Trophoblast cell (in vitro differentiated cells and primary cell): ENCODE results near the gene TMEM45B.
A peak's percentile ranks its signal among the peaks of the same experiment; 100 is the strongest.
"Not testable (repeated sequence)": the region's sequence is repeated elsewhere in the genome, so short reads cannot be mapped to it uniquely, and the experiment has no call there.

Experiments
- DNase-seq, 2 donors: peaks; one replicate each; pipeline ENCODE4 v3.0.0-alpha.2; 2016
- H2AFZ ChIP-seq: 2 replicates; pipeline ENCODE4 v1.6.1; 2013; ENCODE audit warnings: low read length, moderate library complexity, mild to moderate bottlenecking; ENCODE audit not compliant: insufficient read depth, poor library complexity
- H2AK5ac ChIP-seq: 2 replicates; pipeline ENCODE4 v1.6.1; 2013; ENCODE audit warnings: mild to moderate bottlenecking, low read length
- H2BK120ac ChIP-seq: 2 replicates; pipeline ENCODE4 v1.6.1; 2013; ENCODE audit warnings: low read length, mild to moderate bottlenecking, moderate library complexity; ENCODE audit not compliant: insufficient read depth, poor library complexity
- H2BK12ac ChIP-seq: 2 replicates; pipeline ENCODE4 v1.6.1; 2013; ENCODE audit warnings: mild to moderate bottlenecking, low read length, moderate library complexity
- H2BK5ac ChIP-seq: 2 replicates; pipeline ENCODE4 v1.6.1; 2013; ENCODE audit warnings: low read length, low read depth, moderate library complexity, mild to moderate bottlenecking; ENCODE audit not compliant: poor library complexity
- H3K14ac ChIP-seq: 2 replicates; pipeline ENCODE4 v1.6.1; 2013; ENCODE audit warnings: mild to moderate bottlenecking, low read length
- H3K18ac ChIP-seq: 2 replicates; pipeline ENCODE4 v1.6.1; 2013; ENCODE audit warnings: mild to moderate bottlenecking, low read length
- H3K23ac ChIP-seq: 2 replicates; pipeline ENCODE4 v1.6.1; 2013; ENCODE audit warnings: low read length
- H3K27ac ChIP-seq: 2 replicates; pipeline ENCODE4 v1.5.1; 2013; ENCODE audit warnings: low read depth, mild to moderate bottlenecking, inconsistent platforms, low read length, moderate library complexity
- H3K27me3 ChIP-seq: 2 replicates; pipeline ENCODE4 v1.6.1; 2013; ENCODE audit warnings: inconsistent platforms, mild to moderate bottlenecking, low read length, moderate library complexity; ENCODE audit not compliant: insufficient read depth
- H3K36me3 ChIP-seq, 2 experiments: 1 replicate in 1 of 2; 2 replicates in 1 of 2; pipeline ENCODE4 v1.6.1; 2013; ENCODE audit warnings: low read length in 2 of 2, mild to moderate bottlenecking in 2 of 2, moderate library complexity in 1 of 2; ENCODE audit not compliant: insufficient read depth in 2 of 2, control insufficient read depth in 1 of 2
- H3K4ac ChIP-seq: 2 replicates; pipeline ENCODE4 v1.6.1; 2013; ENCODE audit warnings: low read depth, mild to moderate bottlenecking, low read length, moderate library complexity
- H3K4me1 ChIP-seq, 2 experiments: 1 replicate in 1 of 2; 2 replicates in 1 of 2; pipeline ENCODE4 v1.6.1; 2013; ENCODE audit warnings: low read length in 2 of 2, mild to moderate bottlenecking in 2 of 2, moderate library complexity in 1 of 2; ENCODE audit not compliant: insufficient read depth in 2 of 2, control insufficient read depth in 1 of 2
- H3K4me2 ChIP-seq: 2 replicates; pipeline ENCODE4 v1.6.1; 2013; ENCODE audit warnings: inconsistent platforms, mild to moderate bottlenecking, low read length, moderate library complexity
- H3K4me3 ChIP-seq: 2 replicates; pipeline ENCODE4 v1.5.1; 2013; ENCODE audit warnings: mild to moderate bottlenecking, low read depth, low read length, inconsistent platforms
- H3K79me1 ChIP-seq: one replicate; pipeline ENCODE4 v1.6.1; 2013; ENCODE audit warnings: low read length
- H3K79me2 ChIP-seq: 2 replicates; pipeline ENCODE4 v1.6.1; 2013; ENCODE audit warnings: low read length, mild to moderate bottlenecking; ENCODE audit not compliant: control insufficient read depth, insufficient read depth, poor library complexity
- H3K9ac ChIP-seq: 2 replicates; pipeline ENCODE4 v1.6.1; 2013; ENCODE audit warnings: mild to moderate bottlenecking, low read length
- H3K9me3 ChIP-seq: 2 replicates; pipeline ENCODE4 v1.6.1; 2013; ENCODE audit warnings: low read depth, mild to moderate bottlenecking, control low read depth, inconsistent platforms, low read length; ENCODE audit not compliant: insufficient read depth
- H4K12ac ChIP-seq: 2 replicates; pipeline ENCODE4 v1.6.1; 2013; ENCODE audit warnings: low read depth, mild to moderate bottlenecking, low read length, moderate library complexity
- H4K8ac ChIP-seq: 2 replicates; pipeline ENCODE4 v1.6.1; 2013; ENCODE audit warnings: low read depth, mild to moderate bottlenecking, low read length, moderate library complexity
- H4K91ac ChIP-seq: one replicate; pipeline ENCODE4 v1.6.1; 2013; ENCODE audit warnings: low read depth, mild to moderate bottlenecking, low read length, moderate library complexity
- WGBS: extraction: QIAGEN DNeasy Blood & Tissue Kit; methylation state at CpG from one replicate; pipeline ENCODE4 v1.1.7; 2013; ENCODE audit warnings: missing lambda C conversion rate; ENCODE audit not compliant: insufficient read length, insufficient coverage; ENCODE audit errors: extremely low coverage; 5-methylcytosine and 5-hydroxymethylcytosine counted together

Gene TMEM45B

DNA sequence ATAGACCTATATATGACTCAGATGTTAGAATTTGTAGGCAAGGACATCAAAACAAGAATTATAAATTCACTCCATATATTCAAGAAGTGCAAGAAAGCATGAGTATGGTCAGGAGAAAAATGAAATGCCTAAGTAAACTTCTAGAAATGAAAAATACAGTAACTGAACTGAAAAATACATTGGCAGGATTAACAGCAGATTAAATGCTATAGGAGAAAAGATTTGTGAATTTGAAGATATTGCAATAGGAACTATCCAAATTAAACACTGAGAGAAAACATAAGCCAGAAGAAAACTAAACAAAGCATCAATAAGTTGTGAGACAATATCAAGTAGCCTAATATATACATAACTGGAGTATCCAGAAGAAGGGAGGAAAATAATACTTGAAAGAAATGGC, 46.6 kb upstream of the TMEM45B start:
- no peak overlapping the region for H2AFZ ChIP-seq
- H2BK12ac ChIP-seq: no peak overlapping the region
- H3K23ac ChIP-seq: no peak overlapping the region
- no peak overlapping the region for H2BK120ac ChIP-seq
- no peak overlapping the region for H3K14ac ChIP-seq
- H3K79me2 ChIP-seq: no peaks in the 10 kb centered on the region
- DNase-seq: no peak
- H3K4ac ChIP-seq: no peak overlapping the region
- no peak overlapping the region for H2BK5ac ChIP-seq
- H3K9ac ChIP-seq: no peak overlapping the region
- H3K9me3 ChIP-seq: no peaks in the 10 kb centered on the region
- H4K8ac ChIP-seq: no peak overlapping the region
- no peak overlapping the region for H3K18ac ChIP-seq
- H3K4me1 ChIP-seq: peaks cover 1 to 2% of the 10 kb centered on the region in 2 experiments
- H3K79me1 ChIP-seq: no peaks in the 10 kb centered on the region
- no peak overlapping the region for H4K91ac ChIP-seq
- no peaks in the 10 kb centered on the region for H3K27me3 ChIP-seq
- no peak overlapping the region for H3K27ac ChIP-seq
- H2AK5ac ChIP-seq: no peak overlapping the region
- H3K4me3 ChIP-seq: no peak overlapping the region
- no peak overlapping the region for H3K4me2 ChIP-seq
- H3K36me3 ChIP-seq: no peaks in the 10 kb centered on the region
- no peak overlapping the region for H4K12ac ChIP-seq

- Histone ChIP-seq H2BK12ac (no peak overlapping the region), H3K36me3 (no peaks in the 10 kb centered on the region), H3K79me1 (no peaks in the 10 kb centered on the region), H4K8ac (no peak overlapping the region), H3K14ac (no peak overlapping the region), H4K12ac (no peak overlapping the region), H3K4me1 (no peaks in the 10 kb centered on the region), H2AK5ac (no peak overlapping the region), H2AFZ (no peak overlapping the region), H4K91ac (no peak overlapping the region), H3K27ac (no peak overlapping the region), H3K79me2 (no peaks in the 10 kb centered on the region), H3K4ac (no peak overlapping the region), H3K27me3 (no peaks in the 10 kb centered on the region), H3K18ac (no peak overlapping the region), H3K9ac (no peak overlapping the region), H3K4me3 (no peak overlapping the region), H2BK5ac (no peak overlapping the region), H3K4me2 (no peak overlapping the region), H3K9me3 (no peaks in the 10 kb centered on the region), H2BK120ac (no peak overlapping the region), H3K23ac (no peak overlapping the region)
- WGBS: no CpG with 5 or more reads among the region's 1 CpG
- DNase-seq: no peak
Measured at GRCh38 chr11:129770993-129771392, 44.7 kb upstream of the TMEM45B start.

DNA sequence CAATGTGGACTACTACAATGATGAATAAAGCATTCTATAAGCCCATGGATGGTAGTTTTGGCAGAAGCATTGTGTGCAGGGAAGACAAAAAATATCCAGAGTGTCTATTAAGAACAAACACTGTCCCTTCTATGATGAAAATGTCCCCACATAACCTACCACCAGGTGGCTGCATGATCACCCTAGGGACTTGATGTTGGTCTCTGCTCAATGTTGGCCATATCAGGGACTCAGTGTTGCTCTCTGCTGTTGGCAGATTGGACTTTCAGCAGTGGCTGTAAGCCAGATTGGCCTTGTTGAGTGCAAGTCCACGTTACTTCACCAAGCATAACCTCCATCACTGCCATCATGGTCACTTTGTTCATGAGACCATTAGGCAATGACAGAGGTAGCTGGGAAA, 44.2 kb upstream of the TMEM45B start:
- not testable (repeated sequence) for H2BK5ac ChIP-seq, H3K27me3 ChIP-seq, H3K4me1 ChIP-seq, H4K8ac ChIP-seq, H3K79me1 ChIP-seq, H3K18ac ChIP-seq, H3K4ac ChIP-seq, H2BK12ac ChIP-seq, H3K14ac ChIP-seq, H3K4me3 ChIP-seq, H3K4me2 ChIP-seq, H3K9ac ChIP-seq, H2AK5ac ChIP-seq, H3K79me2 ChIP-seq, H4K91ac ChIP-seq, H3K23ac ChIP-seq, H3K9me3 ChIP-seq, H3K27ac ChIP-seq, H2BK120ac ChIP-seq, H4K12ac ChIP-seq, H2AFZ ChIP-seq, H3K36me3 ChIP-seq
- no CpG with 5 or more reads among the region's 1 CpG for WGBS
- DNase-seq: peak in 1 of 2 donors; percentile 22

DNA sequence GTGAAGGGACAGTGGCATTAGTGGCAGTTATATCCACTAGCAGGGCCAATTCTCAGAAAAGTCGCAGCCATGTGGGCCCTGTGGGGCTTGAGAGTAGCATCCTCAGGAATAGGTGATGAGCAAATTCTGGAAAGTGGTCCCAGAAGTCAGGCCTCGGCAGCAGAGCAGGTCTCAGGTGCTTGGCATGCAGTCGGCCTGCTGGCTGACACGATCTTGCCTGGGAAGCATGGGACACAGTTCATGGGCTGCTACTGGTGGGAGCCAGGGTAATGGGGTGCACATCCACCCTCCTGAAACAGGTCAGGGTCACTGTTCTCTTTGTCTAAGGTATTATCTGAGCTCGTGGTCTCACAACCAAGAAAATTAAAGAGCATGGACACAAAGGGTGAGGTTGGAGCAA, 36.8 kb upstream of the TMEM45B start:
- Histone ChIP-seq H3K23ac (no peak overlapping the region), H2BK12ac (no peak overlapping the region), H4K8ac (no peak overlapping the region), H3K14ac (no peak overlapping the region), H3K79me2 (no peaks in the 10 kb centered on the region), H2AFZ (no peak overlapping the region), H2AK5ac (no peak overlapping the region), H4K91ac (no peak overlapping the region), H3K4me2 (no peak overlapping the region), H2BK5ac (no peak overlapping the region), H3K36me3 (no peaks in the 10 kb centered on the region), H3K27ac (no peak overlapping the region), H3K79me1 (no peaks in the 10 kb centered on the region), H3K9me3 (no peaks in the 10 kb centered on the region), H2BK120ac (no peak overlapping the region), H3K4ac (no peak overlapping the region), H3K18ac (no peak overlapping the region), H4K12ac (no peak overlapping the region), H3K27me3 (no peaks in the 10 kb centered on the region), H3K9ac (no peak overlapping the region), H3K4me3 (no peak overlapping the region), H3K4me1 (no peaks in the 10 kb centered on the region)
- no CpG with 5 or more reads among the region's 5 CpGs for WGBS
- DNase-seq: no peak

DNA sequence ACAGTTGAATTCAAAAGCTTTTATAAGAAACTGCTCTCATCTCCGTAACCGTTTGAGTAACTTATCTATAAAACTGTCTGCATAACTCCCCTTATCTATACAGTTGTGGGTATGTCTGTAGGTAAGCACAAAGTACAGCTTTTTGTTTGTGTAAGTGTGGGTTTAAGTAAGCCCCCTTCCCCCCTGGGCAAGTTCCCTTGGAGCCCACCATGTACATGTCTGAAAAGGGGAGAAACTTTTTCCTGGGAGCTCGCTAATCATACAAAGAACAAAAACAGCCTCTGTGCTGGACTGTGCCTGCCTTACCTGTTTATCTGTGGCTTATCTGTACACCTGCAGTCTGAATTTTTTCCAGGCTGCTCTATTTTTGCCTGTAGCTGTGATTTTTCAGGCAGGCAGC, 36.3 kb upstream of the TMEM45B start:
- Histone ChIP-seq H2BK120ac (no peak overlapping the region), H4K12ac (no peak overlapping the region), H3K14ac (no peak overlapping the region), H2AK5ac (no peak overlapping the region), H3K9me3 (no peaks in the 10 kb centered on the region), H3K36me3 (no peaks in the 10 kb centered on the region), H3K27ac (no peak overlapping the region), H3K4me3 (no peak overlapping the region), H3K79me2 (no peaks in the 10 kb centered on the region), H3K23ac (no peak overlapping the region), H2BK12ac (no peak overlapping the region), H3K4me2 (no peak overlapping the region), H3K4me1 (no peaks in the 10 kb centered on the region), H2AFZ (no peak overlapping the region), H3K9ac (no peak overlapping the region), H3K18ac (no peak overlapping the region), H3K79me1 (no peaks in the 10 kb centered on the region), H4K8ac (no peak overlapping the region), H3K27me3 (no peaks in the 10 kb centered on the region), H2BK5ac (no peak overlapping the region), H3K4ac (no peak overlapping the region), H4K91ac (no peak overlapping the region)
- peak in 1 of 2 donors; percentile 39 for DNase-seq
- no CpG with 5 or more reads among the region's 3 CpGs for WGBS
